Mesendoderm (in vitro differentiated cells): Measurements from ENCODE around the gene CCDC68.

ENCODE experiments used
- DNase-seq: peaks from one replicate; pipeline ENCODE4 v3.0.0; 2013
- H2AK5ac ChIP-seq: 2 replicates; pipeline ENCODE4 v1.6.1; 2013; ENCODE audit warnings: low read length, inconsistent platforms
- H2BK120ac ChIP-seq: 2 replicates; pipeline ENCODE4 v1.6.1; 2013; ENCODE audit warnings: low read depth, mild to moderate bottlenecking, low read length, moderate library complexity, mixed read lengths
- H2BK15ac ChIP-seq: replicated peaks from 2 replicates; pipeline ENCODE4 v1.6.1; 2013; ENCODE audit warnings: low read depth, mild to moderate bottlenecking, moderate library complexity
- H2BK5ac ChIP-seq: 2 replicates; pipeline ENCODE4 v1.6.1; 2013; ENCODE audit warnings: low read length, inconsistent platforms
- H3K18ac ChIP-seq: 2 replicates; pipeline ENCODE4 v1.6.1; 2013; ENCODE audit warnings: mild to moderate bottlenecking, low read length, mixed read lengths
- H3K23ac ChIP-seq: one replicate; pipeline ENCODE4 v1.6.1; 2013; ENCODE audit warnings: low read length
- H3K27ac ChIP-seq: 2 replicates; pipeline ENCODE4 v1.5.1; 2013; ENCODE audit warnings: low read depth, mild to moderate bottlenecking, inconsistent platforms, low read length, moderate library complexity
- H3K27me3 ChIP-seq: 2 replicates; pipeline ENCODE4 v1.6.1; 2013; ENCODE audit warnings: low read length, control low read depth, mild to moderate bottlenecking, inconsistent platforms; ENCODE audit not compliant: insufficient read depth, poor library complexity
- H3K36me3 ChIP-seq: 2 replicates; pipeline ENCODE4 v1.6.1; 2013; ENCODE audit warnings: low read length, inconsistent platforms; ENCODE audit not compliant: control insufficient read depth, insufficient read depth
- H3K4ac ChIP-seq: one replicate; pipeline ENCODE4 v1.6.1; 2013; ENCODE audit warnings: low read depth, mild to moderate bottlenecking, low read length, moderate library complexity
- H3K4me1 ChIP-seq: 2 replicates; pipeline ENCODE4 v1.6.1; 2013; ENCODE audit warnings: low read depth, low read length, inconsistent platforms; ENCODE audit not compliant: control insufficient read depth
- H3K4me2 ChIP-seq: 2 replicates; pipeline ENCODE4 v1.6.1; 2013; ENCODE audit warnings: low read length
- H3K4me3 ChIP-seq: 2 replicates; pipeline ENCODE4 v1.5.1; 2013; ENCODE audit warnings: mild to moderate bottlenecking, low read length
- H3K56ac ChIP-seq: one replicate; pipeline ENCODE4 v1.6.1; 2013; ENCODE audit warnings: low read length
- H3K79me1 ChIP-seq: 2 replicates; pipeline ENCODE4 v1.6.1; 2013; ENCODE audit warnings: low read length, inconsistent platforms
- H3K79me2 ChIP-seq: 2 replicates; pipeline ENCODE4 v1.6.1; 2013; ENCODE audit warnings: mild to moderate bottlenecking, low read length; ENCODE audit not compliant: control insufficient read depth, insufficient read depth
- H3K9ac ChIP-seq: 2 replicates; pipeline ENCODE4 v1.6.1; 2013; ENCODE audit warnings: low read length, inconsistent platforms
- H4K5ac ChIP-seq: one replicate; pipeline ENCODE4 v1.6.1; 2013; ENCODE audit warnings: low read length
- H4K8ac ChIP-seq: one replicate; pipeline ENCODE4 v1.6.1; 2013; ENCODE audit warnings: low read depth, mild to moderate bottlenecking, control low read depth, low read length, moderate library complexity
- WGBS: extraction: QIAGEN DNeasy Blood & Tissue Kit; methylation state at CpG from one replicate; pipeline ENCODE4 v1.1.7; 2013; ENCODE audit warnings: low lambda C conversion rate, missing lambda C conversion rate; ENCODE audit not compliant: insufficient coverage; ENCODE audit errors: extremely low coverage; 5-methylcytosine and 5-hydroxymethylcytosine counted together

CCDC68 gene

GRCh38 chr18:54924948-54925347, 34.3 kb downstream of the CCDC68 start:
- no peaks in the 10 kb centered on the region for H3K79me1 ChIP-seq

GRCh38 chr18:54923339-54923956, 35.8 kb downstream of the CCDC68 start:
- Histone ChIP-seq H2BK5ac (no peak overlapping the region), H3K18ac (no peak overlapping the region), H2BK15ac (no peak overlapping the region), H2BK120ac (no peak overlapping the region), H2AK5ac (no peak overlapping the region), H3K4me2 (no peak overlapping the region), H3K79me1 (no peaks in the 10 kb centered on the region), H4K8ac (no peak overlapping the region), H3K4ac (no peak overlapping the region), H3K56ac (no peak overlapping the region), H3K4me1 (no peaks in the 10 kb centered on the region), H3K36me3 (no peaks in the 10 kb centered on the region), H3K27ac (no peak overlapping the region), H4K5ac (no peak overlapping the region), H3K9ac (no peak overlapping the region), H3K27me3 (no peaks in the 10 kb centered on the region), H3K4me3 (no peak overlapping the region), H3K23ac (no peak overlapping the region), H3K79me2 (no peaks in the 10 kb centered on the region)
- DNase-seq = no peak
- no CpG with 5 or more reads among the region's 4 CpGs for WGBS

More at GRCh38 chr18:54924948-54925347, 34.3 kb downstream of the CCDC68 start:
- Histone ChIP-seq H3K27me3 (no peaks in the 10 kb centered on the region), H3K56ac (no peak overlapping the region), H2AK5ac (no peak overlapping the region), H3K23ac (no peak overlapping the region), H4K8ac (no peak overlapping the region), H2BK5ac (no peak overlapping the region), H4K5ac (no peak overlapping the region), H3K79me2 (no peaks in the 10 kb centered on the region), H3K4me1 (no peaks in the 10 kb centered on the region), H2BK120ac (no peak overlapping the region), H3K4me2 (no peak overlapping the region), H3K27ac (no peak overlapping the region), H3K18ac (no peak overlapping the region), H2BK15ac (no peak overlapping the region), H3K36me3 (no peaks in the 10 kb centered on the region), H3K4me3 (no peak overlapping the region), H3K9ac (no peak overlapping the region), H3K4ac (no peak overlapping the region)
- no peak for DNase-seq
- no CpG with 5 or more reads among the region's 1 CpG for WGBS

GRCh38 chr18:54919412-54919811, 39.8 kb downstream of the CCDC68 start:
- no CpG with 5 or more reads among the region's 6 CpGs for WGBS
- no peaks in the 10 kb centered on the region for H3K79me2 ChIP-seq
- no peaks in the 10 kb centered on the region for H3K27me3 ChIP-seq
- H4K8ac ChIP-seq = no peak overlapping the region
- DNase-seq = no peak
- H2BK15ac ChIP-seq = no peak overlapping the region
- H3K4ac ChIP-seq = no peak overlapping the region
- no peaks in the 10 kb centered on the region for H3K36me3 ChIP-seq
- no peak overlapping the region for H3K23ac ChIP-seq
- H2BK120ac ChIP-seq = no peak overlapping the region
- no peaks in the 10 kb centered on the region for H3K79me1 ChIP-seq
- H2AK5ac ChIP-seq = no peak overlapping the region
- no peak overlapping the region for H3K4me2 ChIP-seq
- H3K18ac ChIP-seq = no peak overlapping the region
- H3K4me1 ChIP-seq = no peaks in the 10 kb centered on the region
- no peak overlapping the region for H2BK5ac ChIP-seq
- H3K4me3 ChIP-seq = no peak overlapping the region
- no peak overlapping the region for H3K56ac ChIP-seq
- H3K27ac ChIP-seq = no peak overlapping the region
- H4K5ac ChIP-seq = no peak overlapping the region
- H3K9ac ChIP-seq = no peak overlapping the region

GRCh38 chr18:54918060-54918459, 41.2 kb downstream of the CCDC68 start:
- Histone ChIP-seq H2BK5ac (no peak overlapping the region), H3K27me3 (no peaks in the 10 kb centered on the region), H3K4me1 (no peaks in the 10 kb centered on the region), H4K8ac (no peak overlapping the region), H3K9ac (no peak overlapping the region), H3K4me2 (no peak overlapping the region), H4K5ac (no peak overlapping the region), H3K18ac (no peak overlapping the region), H3K36me3 (no peaks in the 10 kb centered on the region), H3K79me1 (no peaks in the 10 kb centered on the region), H3K27ac (no peak overlapping the region), H2AK5ac (no peak overlapping the region), H3K23ac (no peak overlapping the region), H3K56ac (no peak overlapping the region), H3K79me2 (no peaks in the 10 kb centered on the region), H3K4me3 (no peak overlapping the region), H2BK120ac (no peak overlapping the region), H2BK15ac (no peak overlapping the region), H3K4ac (no peak overlapping the region)
- DNase-seq = no peak
- no CpG with 5 or more reads among the region's 4 CpGs for WGBS

- H2AK5ac ChIP-seq = no peak overlapping the region
- H4K5ac ChIP-seq = no peak overlapping the region
- no CpG with 5 or more reads among the region's 3 CpGs for WGBS
- no peaks in the 10 kb centered on the region for H3K27me3 ChIP-seq
- H3K36me3 ChIP-seq = no peaks in the 10 kb centered on the region
- no peak overlapping the region for H2BK120ac ChIP-seq
- no peak overlapping the region for H3K4me2 ChIP-seq
- no peak overlapping the region for H3K56ac ChIP-seq
- H3K4ac ChIP-seq = no peak overlapping the region
- no peak for DNase-seq
- no peak overlapping the region for H3K9ac ChIP-seq
- H3K79me1 ChIP-seq = no peaks in the 10 kb centered on the region
- H4K8ac ChIP-seq = no peak overlapping the region
- no peak overlapping the region for H3K4me3 ChIP-seq
- H3K23ac ChIP-seq = no peak overlapping the region
- no peak overlapping the region for H2BK5ac ChIP-seq
- H3K27ac ChIP-seq = no peak overlapping the region
- H2BK15ac ChIP-seq = no peak overlapping the region
- H3K79me2 ChIP-seq = no peaks in the 10 kb centered on the region
- no peak overlapping the region for H3K18ac ChIP-seq
- H3K4me1 ChIP-seq = no peaks in the 10 kb centered on the region
These were observed 42.8 kb downstream of the CCDC68 start for GRCh38 chr18:54916507-54916906.

GRCh38 chr18:54914816-54915215, 44.4 kb downstream of the CCDC68 start:
- H3K4ac ChIP-seq = no peak overlapping the region
- H3K18ac ChIP-seq = no peak overlapping the region
- no peak overlapping the region for H3K9ac ChIP-seq
- H4K8ac ChIP-seq = no peak overlapping the region
- no peak overlapping the region for H2BK120ac ChIP-seq
- no peaks in the 10 kb centered on the region for H3K36me3 ChIP-seq
- no peak overlapping the region for H3K56ac ChIP-seq
- H3K79me2 ChIP-seq = no peaks in the 10 kb centered on the region
- no peak overlapping the region for H2BK5ac ChIP-seq
- no peak overlapping the region for H3K4me3 ChIP-seq
- no peak overlapping the region for H3K23ac ChIP-seq
- no peak overlapping the region for H3K4me2 ChIP-seq
- no peak overlapping the region for H2BK15ac ChIP-seq
- WGBS = no CpG with 5 or more reads among the region's 4 CpGs
- H4K5ac ChIP-seq = no peak overlapping the region
- no peaks in the 10 kb centered on the region for H3K79me1 ChIP-seq
- H3K4me1 ChIP-seq = no peaks in the 10 kb centered on the region
- no peak overlapping the region for H3K27ac ChIP-seq
- no peak overlapping the region for H2AK5ac ChIP-seq
- no peaks in the 10 kb centered on the region for H3K27me3 ChIP-seq
- DNase-seq = no peak
